GM19025 (cell line): ENCODE data around the gene WFIKKN1.

ENCODE experiments used
- ATAC-seq: cut with Tn5 transposase; IDR thresholded peaks from one replicate; pipeline ENCODE4 v1.9.1; 2021; ENCODE audit warnings: mild to moderate bottlenecking, low read depth, moderate library complexity; ENCODE audit not compliant: unreplicated experiment

WFIKKN1 gene

GRCh38 chr16:630815-631405 is at the start of gene WFIKKN1:
WFIKKN1 (plus strand) TSS chr16:630985; CDS start chr16:631254, 269 bp downstream.
- no peak for ATAC-seq

GRCh38 chr16:582218-582613 is 48.6 kb upstream of the WFIKKN1 start:
- ATAC-seq: no peak

- no peak for ATAC-seq
Observed at GRCh38 chr16:582614-583331, 48.0 kb upstream of the WFIKKN1 start.

- no peak for ATAC-seq
Observed at GRCh38 chr16:583470-583814, 47.3 kb upstream of the WFIKKN1 start.

GRCh38 chr16:583815-584591 is 46.8 kb upstream of the WFIKKN1 start:
- no peak for ATAC-seq

- no peak for ATAC-seq
Observed at GRCh38 chr16:585351-585750, 45.4 kb upstream of the WFIKKN1 start.

GRCh38 chr16:586047-586644 is 44.6 kb upstream of the WFIKKN1 start:
- ATAC-seq: no peak

GRCh38 chr16:586645-587590 is 43.9 kb upstream of the WFIKKN1 start:
- ATAC-seq: no peak

- ATAC-seq: peak; percentile 0
Observed at GRCh38 chr16:588639-588888, 42.2 kb upstream of the WFIKKN1 start.

GRCh38 chr16:588889-589657 is 41.7 kb upstream of the WFIKKN1 start:
- ATAC-seq: peak; percentile 70

- peak; percentile 69 for ATAC-seq
Observed at GRCh38 chr16:589658-590187, 41.1 kb upstream of the WFIKKN1 start, which contains the start of gene RAB40C. RAB40C (plus strand) TSS chr16:590066; CDS start chr16:590292, 226 bp downstream.

- no peak for ATAC-seq
Observed at GRCh38 chr16:590188-590814, 40.5 kb upstream of the WFIKKN1 start.

GRCh38 chr16:590815-591200 is 40.0 kb upstream of the WFIKKN1 start:
- ATAC-seq: no peak

- ATAC-seq: no peak
Observed at GRCh38 chr16:591231-591630, 39.6 kb upstream of the WFIKKN1 start.

GRCh38 chr16:591892-592517 is 38.8 kb upstream of the WFIKKN1 start:
- no peak for ATAC-seq

GRCh38 chr16:592518-593306 is 38.1 kb upstream of the WFIKKN1 start:
- ATAC-seq: no peak

GRCh38 chr16:593406-593805 is 37.4 kb upstream of the WFIKKN1 start:
- ATAC-seq: no peak

- no peak for ATAC-seq
Observed at GRCh38 chr16:593807-594206, 37.0 kb upstream of the WFIKKN1 start.
